ENCODE measurements around the gene SSC5D.
"Not testable (repeated sequence)": the region's sequence is repeated elsewhere in the genome, so short reads cannot be mapped to it uniquely, and the experiment has no call there.

Gene SSC5D

DNA sequence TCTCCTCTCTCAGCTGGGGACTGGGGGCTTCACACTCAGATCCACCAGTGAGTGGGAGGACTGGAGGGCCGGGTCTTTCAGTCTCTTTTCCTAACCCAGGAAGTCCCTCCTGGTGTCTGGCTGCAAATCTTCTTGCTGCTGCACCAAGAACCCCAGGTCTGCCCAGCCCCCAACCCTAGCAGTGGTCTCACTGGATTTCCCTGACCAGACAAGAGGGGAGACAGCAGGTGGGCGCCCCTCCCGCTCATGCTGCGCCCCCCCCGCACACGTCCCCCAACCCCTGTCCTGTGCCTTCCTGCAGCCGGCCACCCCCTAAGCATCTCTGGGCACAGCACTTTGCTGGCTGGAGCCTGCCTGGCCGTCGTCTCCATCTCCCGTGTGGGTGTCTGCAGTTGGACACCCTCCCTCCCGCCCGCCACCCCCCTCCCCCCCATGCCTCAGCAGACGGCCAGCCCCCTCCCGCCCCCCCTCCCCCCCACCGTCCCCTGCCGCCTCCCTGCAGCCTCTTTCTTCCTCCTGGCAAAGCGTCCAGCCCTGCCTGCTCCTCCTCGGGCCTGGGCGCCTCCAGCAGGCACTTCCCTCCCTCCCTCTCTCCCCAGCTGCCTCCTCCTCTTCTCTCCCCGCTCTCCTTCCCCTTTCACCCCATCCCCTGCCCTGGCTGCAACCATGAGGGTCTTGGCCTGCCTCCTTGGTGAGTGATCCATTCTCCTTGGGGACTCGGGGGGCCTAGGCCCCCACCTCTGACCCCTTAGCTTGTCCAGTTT lies at the start of gene SSC5D:
Gene SSC5D, plus strand, starts transcription at position 513 of the 764 bp plus-strand sequence. Its CDS starts 154 bp downstream, at position 667.
- DNase-seq = no peak

- no peak for DNase-seq
Measured at GRCh38 chr19:55439052-55439451, 49.2 kb upstream of the SSC5D start.

DNA sequence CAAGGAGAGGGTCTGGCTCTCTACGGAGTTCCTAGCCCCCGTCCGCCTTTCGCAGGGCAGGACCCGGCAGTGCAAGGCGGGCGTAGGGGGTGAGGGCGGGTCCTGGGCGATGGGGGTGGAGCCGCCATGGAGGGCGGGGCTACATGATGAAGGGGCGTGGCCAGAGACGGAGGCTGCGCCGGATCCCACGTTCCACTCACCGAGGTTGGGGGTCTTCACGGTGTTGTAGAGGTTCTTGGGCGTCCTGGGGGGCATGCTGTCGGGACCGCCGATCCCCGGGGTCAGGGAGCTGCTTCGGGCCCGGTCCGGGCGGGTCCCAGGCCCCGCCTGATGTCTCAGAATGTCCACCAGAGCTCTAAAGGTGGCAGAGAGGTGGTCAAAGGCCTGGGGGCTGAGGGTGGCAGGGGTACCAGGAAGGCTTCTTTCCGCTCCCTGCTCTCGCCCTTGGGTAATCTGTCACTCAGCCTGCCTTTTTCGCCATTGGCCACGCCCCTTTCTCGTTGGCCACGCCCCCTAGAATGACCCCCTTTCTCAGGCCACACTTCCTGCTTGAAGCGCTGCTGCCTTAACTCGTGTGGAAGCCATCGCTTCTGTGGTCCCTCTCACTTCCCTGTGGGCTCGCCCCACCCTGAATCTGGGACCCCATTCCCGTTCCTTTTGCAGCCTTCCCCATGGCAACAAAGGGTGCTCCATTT lies 47.7 kb upstream of the SSC5D start:
- DNase-seq = peak; percentile 42

- peak; percentile 68 for DNase-seq
Measured at GRCh38 chr19:55441319-55441691, 46.9 kb upstream of the SSC5D start.

DNA sequence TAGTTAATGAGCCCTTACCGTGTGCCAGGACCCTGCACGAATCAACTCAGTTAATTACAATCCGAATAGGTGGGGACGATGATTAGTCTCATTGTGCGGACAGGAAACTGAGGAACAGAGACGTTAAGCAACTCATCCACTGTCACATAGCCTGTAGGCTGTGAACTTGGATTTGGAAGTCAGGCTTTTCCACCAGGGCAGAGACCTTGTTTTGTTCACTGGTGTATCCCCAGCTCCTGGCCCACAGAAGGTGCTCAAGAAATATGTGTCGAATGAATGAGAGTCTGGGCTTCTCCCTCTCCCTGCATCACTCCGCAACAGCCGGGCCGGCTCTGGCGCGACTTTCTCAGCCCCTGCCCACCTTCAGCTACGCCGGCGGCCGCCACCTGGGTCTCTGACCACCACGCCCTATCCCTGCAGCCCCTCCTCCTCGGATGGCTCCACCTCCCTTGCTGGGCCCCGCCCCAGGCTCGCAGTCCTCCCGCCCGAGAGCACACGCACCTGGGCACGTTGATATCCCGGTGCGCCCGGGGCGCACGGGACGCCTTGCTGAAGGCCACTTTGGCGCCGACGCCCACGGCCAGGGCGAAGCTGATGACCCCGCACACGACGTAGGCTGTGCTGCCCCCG lies 46.4 kb upstream of the SSC5D start:
- DNase-seq = peak; percentile 81

GRCh38 chr19:55442372-55442961 lies 45.8 kb upstream of the SSC5D start:
- peak; percentile 71 for DNase-seq

GRCh38 chr19:55443045-55443823 lies 45.0 kb upstream of the SSC5D start, which contains the start of gene SHISA7:
SHISA7 (minus strand) TSS chr19:55443300; CDS start chr19:55442863, 437 bp downstream.
- peak; percentile 63 for DNase-seq

GRCh38 chr19:55443824-55444480 lies 44.3 kb upstream of the SSC5D start:
- no peak for DNase-seq

- no peak for DNase-seq
Measured at GRCh38 chr19:55444646-55445045, 43.6 kb upstream of the SSC5D start.

- DNase-seq = no peak
Measured at GRCh38 chr19:55446060-55446459, 42.2 kb upstream of the SSC5D start.

GRCh38 chr19:55447421-55448174 lies 40.6 kb upstream of the SSC5D start:
- peak; percentile 28 for DNase-seq

DNA sequence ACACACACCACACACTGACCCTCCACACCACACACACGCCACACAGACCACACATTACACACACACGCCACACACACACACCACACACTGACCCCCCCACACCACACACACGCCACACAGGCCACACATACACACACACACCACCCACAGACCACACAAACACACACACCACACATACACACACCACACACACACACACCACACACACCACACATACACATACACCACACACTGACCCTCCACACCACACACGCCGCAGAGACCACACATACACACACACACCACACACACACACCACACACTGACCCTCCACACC lies 40.1 kb upstream of the SSC5D start:
- DNase-seq = not testable (repeated sequence)

GRCh38 chr19:55449469-55449868 lies 38.8 kb upstream of the SSC5D start:
- no peak for DNase-seq

DNA sequence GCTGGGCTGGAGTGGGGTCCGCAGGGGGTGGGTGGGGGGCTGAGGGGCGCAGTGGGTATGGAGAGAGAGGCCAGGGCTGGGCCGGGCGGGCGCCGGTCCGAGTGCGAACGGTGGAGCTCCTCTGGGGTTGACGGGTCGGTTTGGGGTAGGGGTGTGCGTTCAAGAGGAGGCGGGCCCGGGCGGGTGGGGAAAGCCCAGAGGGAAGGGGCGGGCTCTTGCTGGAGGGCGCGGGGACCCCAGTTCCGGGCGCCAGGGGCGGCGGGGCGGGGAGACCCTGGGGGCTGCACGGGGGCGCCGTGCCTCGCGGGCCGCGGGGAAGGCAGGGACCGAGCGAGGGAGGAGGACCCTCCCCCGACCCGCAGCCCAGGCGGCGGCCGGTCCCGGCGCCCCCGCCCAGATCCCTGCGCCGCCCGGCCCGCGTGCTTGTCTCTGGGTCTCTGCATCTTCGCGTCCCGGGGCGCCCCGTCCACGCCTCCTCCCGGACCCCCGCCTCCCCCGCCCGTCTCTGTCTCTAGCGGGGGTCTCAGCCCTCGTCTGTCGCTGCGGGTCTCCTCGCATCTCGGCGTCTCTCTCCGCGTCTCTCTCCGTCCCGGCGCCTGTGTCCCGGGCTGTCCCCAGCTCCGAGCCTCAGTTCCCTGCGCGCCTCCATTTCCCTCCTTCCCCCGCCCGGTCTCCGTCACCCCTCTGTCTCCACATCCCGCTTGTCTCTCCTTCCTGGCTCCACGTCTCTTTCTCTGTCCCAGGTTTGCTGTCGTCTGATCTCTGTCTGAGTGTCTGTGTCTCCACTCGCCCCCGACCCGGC lies 36.9 kb upstream of the SSC5D start:
- DNase-seq = no peak

DNA sequence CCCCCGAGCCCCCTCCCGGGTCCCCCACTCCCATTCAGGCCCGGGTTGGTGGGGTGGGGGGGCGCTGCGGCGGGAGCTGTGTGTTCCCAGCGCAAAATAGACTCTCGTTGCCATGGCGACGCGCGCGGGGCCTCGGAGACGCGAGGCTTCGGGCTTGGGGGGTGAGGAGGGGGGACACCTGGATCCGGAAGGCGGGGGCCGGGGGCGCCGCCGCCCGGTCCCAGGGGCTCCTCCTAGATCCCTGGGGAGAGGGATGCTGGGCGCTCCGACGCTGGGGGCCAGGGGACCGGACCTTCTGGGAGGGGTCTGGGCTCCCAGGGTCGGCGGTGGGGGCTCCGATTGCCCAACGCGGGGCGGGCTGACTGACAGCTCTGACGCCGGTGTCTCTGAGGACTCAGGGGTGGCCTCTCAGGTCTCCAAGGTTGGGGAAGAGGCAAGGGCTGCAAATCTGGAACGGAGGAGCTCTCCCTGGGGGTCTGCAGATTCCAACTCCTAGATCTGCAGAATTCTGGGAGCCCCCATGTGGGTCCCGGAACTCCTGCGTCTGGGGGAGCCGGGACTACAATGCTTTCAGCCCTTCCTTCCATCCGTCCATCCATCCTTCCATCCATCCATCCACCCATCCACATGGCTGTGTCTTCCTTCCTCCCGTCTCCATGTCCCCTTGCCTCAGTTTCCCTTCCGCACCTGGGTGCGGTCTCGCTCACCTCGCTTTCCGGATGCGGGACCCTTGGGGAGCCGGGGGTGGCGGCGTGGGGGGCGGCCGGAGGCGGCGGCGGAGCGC lies 36.1 kb upstream of the SSC5D start:
- no peak for DNase-seq

- DNase-seq = peak; percentile 48
Measured at GRCh38 chr19:55452749-55453346, 35.4 kb upstream of the SSC5D start.

DNA sequence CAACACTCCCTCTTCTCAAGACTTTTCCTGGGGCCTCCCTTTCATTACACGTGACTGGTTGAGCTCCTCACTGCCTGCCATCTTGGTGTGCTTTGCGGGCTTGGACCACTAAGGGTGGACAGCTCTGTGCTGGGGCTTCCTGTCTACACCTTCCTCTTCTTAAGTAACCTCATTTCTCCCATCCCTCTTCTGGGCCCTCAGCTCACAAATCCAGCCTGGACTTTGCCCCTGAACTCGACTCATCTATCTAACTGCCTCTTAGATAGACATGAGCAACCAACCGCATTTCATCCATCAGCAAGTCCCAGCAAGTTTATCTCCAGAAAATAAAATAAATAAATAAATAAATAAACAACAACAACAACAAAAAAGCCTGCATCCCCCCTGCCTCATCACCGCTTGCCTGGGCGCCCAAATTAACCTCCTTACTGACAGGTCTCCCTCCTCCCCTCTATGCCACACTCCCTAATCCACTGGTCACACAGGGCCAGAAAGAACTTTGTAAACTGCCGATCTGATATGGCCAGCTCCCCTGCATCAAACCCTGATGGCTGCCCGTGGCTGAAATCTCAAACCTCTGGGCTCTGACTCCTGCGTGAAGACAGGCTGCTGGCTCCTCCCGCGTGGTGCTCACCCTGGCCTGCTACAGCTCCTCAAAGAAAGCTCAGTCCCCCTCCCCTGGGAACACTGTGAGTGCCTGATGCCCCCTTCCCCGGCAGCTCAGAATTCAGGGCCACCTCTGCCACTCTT lies 34.5 kb upstream of the SSC5D start:
- no peak for DNase-seq

DNA sequence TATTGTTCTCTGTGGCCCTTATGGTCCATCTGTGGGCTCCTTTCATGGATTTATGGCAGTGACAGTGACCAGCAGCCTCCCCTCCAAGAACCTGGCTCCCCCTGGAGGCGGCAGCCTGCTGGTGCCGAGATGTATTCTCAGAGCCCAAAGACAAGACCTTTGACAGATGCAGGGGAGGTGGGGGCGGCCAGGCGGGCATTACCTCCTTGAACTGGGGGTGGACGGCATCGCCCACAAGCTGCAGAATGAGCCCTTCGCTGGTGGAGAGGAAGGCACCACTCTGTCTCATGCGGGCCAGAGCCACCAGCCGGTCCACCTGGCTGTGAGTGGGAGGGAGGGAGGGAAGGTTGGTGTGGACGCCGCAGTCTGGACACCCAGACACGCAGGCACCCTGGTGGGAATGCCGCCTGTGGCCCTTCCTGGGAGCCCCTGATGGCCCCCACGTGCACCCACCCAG lies 33.4 kb upstream of the SSC5D start:
- DNase-seq = peak; percentile 70

All from RPMI8226 (cell line).